Adrenal gland (tissue), 12 donors: ENCODE results near the gene PRDX5. TPM values are rescaled to one million over a fixed set of nuclear protein-coding genes. Genes with fewer than 3 reads are reported as not detected.

Experiments
- DNase-seq, 7 donors: peaks; one replicate each; pipeline ENCODE4 v3.0.0-alpha.2; 2019 to 2020
- H3K27ac ChIP-seq, 5 donors: fragments of 200-600 bp; sonication (generic) in 4 of 5; 1 replicate in 3 of 5; 2 replicates in 2 of 5; pipeline versions ENCODE4 v1.5.1 to v1.8.0; 2016 to 2020; ENCODE audit warnings: mild to moderate bottlenecking in 1 of 5
- H3K27me3 ChIP-seq: fragments of 200-600 bp; 2 replicates; pipeline ENCODE4 v1.8.0; 2021
- H3K36me3 ChIP-seq, 2 donors: fragments of 200-600 bp; replicated peaks in 1 of 2; 1 replicate in 1 of 2; 2 replicates in 1 of 2; pipeline versions ENCODE4 v1.5.1 to v1.8.0; 2018 to 2022
- H3K4me1 ChIP-seq, 2 donors: fragments of 200-600 bp; replicated peaks in 1 of 2; 1 replicate in 1 of 2; 2 replicates in 1 of 2; pipeline versions ENCODE4 v1.5.1 to v1.8.0; 2018 to 2021
- H3K4me3 ChIP-seq, 4 donors: fragments of 200-600 bp; sonication (generic) in 3 of 4; one replicate each; pipeline ENCODE4 v1.5.1; 2016 to 2018
- H3K9me3 ChIP-seq, 3 donors: fragments of 200-600 bp; sonication (generic) in 1 of 3; replicated peaks in 1 of 3; 1 replicate in 2 of 3; 2 replicates in 1 of 3; pipeline versions ENCODE4 v1.5.1 to v1.8.0; 2016 to 2021
- CTCF ChIP-seq, 6 experiments: fragments of 450-650 bp in 4 of 6; fragments of 200-600 bp in 2 of 6; sonication (generic) in 1 of 6; IDR thresholded peaks; 1 replicate in 5 of 6; 2 replicates in 1 of 6; pipeline versions ENCODE4 v1.5.1 to v1.8.0; 2016 to 2021; ENCODE audit warnings: antibody characterized with exemption in 6 of 6, mild to moderate bottlenecking in 2 of 6, moderate library complexity in 1 of 6
- POLR2A ChIP-seq, 2 donors: fragments of 450-650 bp; IDR thresholded peaks; one replicate each; pipeline ENCODE4 v1.6.1; 2017; ENCODE audit warnings: antibody characterized with exemption in 2 of 2, mild to moderate bottlenecking in 2 of 2, moderate library complexity in 1 of 2
- WGBS, 4 donors: extraction: QIAGEN DNeasy Blood & Tissue Kit in 2 of 4; methylation state at CpG; one replicate each; pipeline versions ENCODE4 v1.1.5 to v1.1.7; 2013 to 2017; 5-methylcytosine and 5-hydroxymethylcytosine counted together
- intact Hi-C, 2 donors: fragments of 100-400 bp; cut with DNase I; formaldehyde crosslinking; loops; one replicate each; pipeline versions ENCODE4 v1.14.1 to v1.15.0; 2022 to 2023
- polyA plus RNA-seq, 3 donors: library from polyadenylated mRNA; stranded (reverse); fragments of 200-250 nt in 2 of 3; fragments of 350-450 nt in 1 of 3; fragmentation: Illumina TruSeq in 1 of 3; extraction: RNeasy Lipid Tissue Mini Kit (QIAGEN cat#74804) in 1 of 3; gene quantifications; one replicate each; pipeline ENCODE4 v1.2.3, GENCODE V29; 2013 to 2014
- total RNA-seq, 9 donors: library from RNA; depleted of rRNA in 4 of 9; stranded (reverse); fragments of >200 nt in 4 of 9; fragments of 120-200 nt in 1 of 9; fragmentation: NEBNext Ultra II Directional in 1 of 9; extraction: Animal tissue kit (Norgen Biotek cat#: 25700) in 1 of 9; gene quantifications; one replicate each; pipeline versions ENCODE4 v1.1.0 to v1.2.4, GENCODE V29; 2013 to 2023
- donor health status: healthy with polysubstance abuse.
- donor health status: Bipolar disorder and iron deficiency.
- donor health status: DM: yes; HTN: yes; CAD: no.
- donor health status: DM: no; HTN: no; CAD: no.
- donor health status: DM: no; HTN: no; CAD: no.
- donor health status: DM: yes; HTN: yes; CAD: no.

Gene PRDX5
- total and polyA plus RNA-seq, 12 donors = 324 to 843 (median 478) TPM

DNA sequence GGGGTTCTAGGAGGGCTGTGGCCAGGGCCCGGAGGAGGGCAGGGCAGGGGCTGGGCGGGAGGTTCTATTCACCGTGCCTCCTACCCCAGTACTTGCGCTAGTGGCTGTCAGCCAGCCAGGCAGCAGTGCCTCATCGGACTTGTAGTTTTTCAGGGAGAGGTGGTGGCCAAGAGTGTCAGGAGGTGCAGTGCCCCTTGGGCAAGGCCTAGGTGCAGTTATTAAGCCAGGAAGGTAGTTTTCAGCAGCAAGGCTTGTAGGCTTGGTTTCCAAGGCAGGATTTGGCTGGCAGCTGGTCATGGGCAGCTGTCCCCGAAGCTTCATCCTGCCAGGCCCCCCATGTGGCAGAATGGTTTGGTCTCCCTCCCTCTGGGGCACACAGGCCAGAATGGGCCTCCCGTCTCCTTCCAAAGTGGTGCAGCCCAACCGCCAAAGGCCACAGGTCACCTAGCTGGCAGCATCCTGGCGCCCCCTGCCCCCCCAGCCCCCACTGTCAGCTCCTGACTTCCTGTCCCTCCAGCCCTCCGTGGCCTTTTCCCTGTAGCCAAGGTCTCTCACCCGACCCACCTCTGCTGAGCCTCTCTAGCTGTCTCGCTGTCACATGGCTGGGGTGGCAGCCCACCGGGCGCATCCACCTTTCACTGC is 30.6 kb downstream of the PRDX5 start:
- Histone ChIP-seq H3K4me3 (no peak overlapping the region), H3K27me3 (no peaks in the 10 kb centered on the region), H3K27ac (no peak overlapping the region), H3K4me1 (no peaks in the 10 kb centered on the region), H3K9me3 (no peaks in the 10 kb centered on the region), H3K36me3 (no peaks in the 10 kb centered on the region)
- 52 to 64% (median 57%) methylated on average over 6 to 14 of the region's 14 CpGs for WGBS, 4 donors
- intact Hi-C loops = no loop called here
- no peak for TF ChIP-seq CTCF (IDR thresholded peaks at IDR 0.05)
- no peak for TF ChIP-seq POLR2A (IDR thresholded peaks at IDR 0.05)
- no peak for DNase-seq

- 83 to 93% (median 85%) methylated on average over 4 to 7 of the region's 7 CpGs for WGBS, 4 donors
These were observed 31.1 kb downstream of the PRDX5 start for GRCh38 chr11:64349025-64349387.

GRCh38 chr11:64349404-64349803 is 31.5 kb downstream of the PRDX5 start:
- no peak for TF ChIP-seq CTCF (IDR thresholded peaks at IDR 0.05)
- no peak for TF ChIP-seq POLR2A (IDR thresholded peaks at IDR 0.05)
- no peaks in the 10 kb centered on the region for H3K36me3 ChIP-seq
- no peaks in the 10 kb centered on the region for H3K4me1 ChIP-seq
- H3K4me3 ChIP-seq = no peak overlapping the region
- WGBS, 4 donors = 88 to 97% (median 90%) methylated on average over 6 to 11 of the region's 11 CpGs
- DNase-seq = no peak
- H3K27ac ChIP-seq = no peak overlapping the region
- intact Hi-C loops = no loop called here
- H3K27me3 ChIP-seq = no peaks in the 10 kb centered on the region
- no peaks in the 10 kb centered on the region for H3K9me3 ChIP-seq

More at GRCh38 chr11:64349025-64349387, 31.1 kb downstream of the PRDX5 start:
- no peaks in the 10 kb centered on the region for H3K4me1 ChIP-seq
- H3K27me3 ChIP-seq = no peaks in the 10 kb centered on the region
- no peak for DNase-seq
- intact Hi-C loops = no loop called here
- TF ChIP-seq CTCF (IDR thresholded peaks at IDR 0.05) = no peak
- no peak for TF ChIP-seq POLR2A (IDR thresholded peaks at IDR 0.05)
- no peaks in the 10 kb centered on the region for H3K9me3 ChIP-seq
- no peak overlapping the region for H3K4me3 ChIP-seq
- no peaks in the 10 kb centered on the region for H3K36me3 ChIP-seq
- H3K27ac ChIP-seq = no peak overlapping the region

DNA sequence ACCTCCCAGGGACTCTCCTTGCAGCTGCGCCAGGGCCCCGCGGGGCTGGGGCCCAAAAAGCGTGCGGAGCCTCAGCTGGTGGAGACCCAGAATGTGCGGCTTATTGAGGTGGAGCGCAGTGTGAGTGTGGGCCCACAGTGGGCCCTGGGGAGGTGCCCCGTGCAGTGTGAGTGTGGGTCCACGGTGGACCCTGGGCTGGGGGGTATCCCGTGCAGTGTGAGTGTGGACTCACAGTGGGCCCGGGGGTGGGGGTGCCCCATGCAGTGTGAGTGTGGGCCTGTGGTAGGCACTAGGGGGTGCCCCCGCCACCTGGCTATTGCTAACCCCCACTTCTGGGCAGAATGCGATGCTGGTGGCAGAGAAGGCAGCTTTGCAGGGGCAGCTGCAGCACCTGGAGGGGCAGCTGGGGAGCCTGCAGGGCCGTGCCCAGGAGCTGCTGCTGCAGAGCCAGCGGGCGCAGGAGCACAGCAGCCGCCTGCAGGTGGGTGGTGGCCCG is 33.3 kb downstream of the PRDX5 start:
- no peaks in the 10 kb centered on the region for H3K36me3 ChIP-seq
- peaks cover 7 to 9% of the 10 kb centered on the region in 2 donors for H3K4me1 ChIP-seq
- intact Hi-C loops = loop anchor here (5.0 to 10.0 kb wide), 2 partner anchors 39 to 304 kb away; no protein-coding TSS in a partner anchor
- H3K4me3 ChIP-seq = no peak overlapping the region
- no peak for TF ChIP-seq POLR2A (IDR thresholded peaks at IDR 0.05)
- TF ChIP-seq CTCF (IDR thresholded peaks at IDR 0.05) = no peak
- H3K27me3 ChIP-seq = no peaks in the 10 kb centered on the region
- no peak overlapping the region for H3K27ac ChIP-seq
- DNase-seq = no peak
- WGBS, 4 donors = 92 to 96% (median 94%) methylated on average over 14 to 18 of the region's 18 CpGs
- no peaks in the 10 kb centered on the region for H3K9me3 ChIP-seq
